ENCODE results near the gene PTPRK. TPM values are rescaled to one million over a fixed set of nuclear protein-coding genes. Genes with fewer than 3 reads are reported as not detected.
A peak's percentile ranks its signal among the peaks of the same experiment; 100 is the strongest.

PTPRK gene
- total and polyA plus RNA-seq, 9 of the 15 experiments (the other 6 are each of a cell fraction or from before 2014, with no cell fraction given): 0.04 to 0.51 TPM; not detected in 7

GRCh38 chr6:128127650-128128049 lies 392.7 kb downstream of the PTPRK start:
- no peak for FAIRE-seq

GRCh38 chr6:128124713-128125112 lies 395.7 kb downstream of the PTPRK start:
- FAIRE-seq (no peak), DNase-seq (ENCODE audit: extremely low read depth in 1 of 4, low spot score in 3 of 4) (no peak), ATAC-seq (no peak)
- H2AFZ ChIP-seq (ENCODE audit: low read depth, low read length): no peak overlapping the region
- no peaks in the 10 kb centered on the region; the same call in 1 of the 2 replicates for H3K9me3 ChIP-seq (replicated peaks; ENCODE audit: control insufficient read depth, insufficient read depth, low read depth, low read length)
- TF ChIP-seq TCF7 (IDR thresholded peaks at IDR 0.05; ENCODE audit: borderline replicate concordance): no peak
- TF ChIP-seq SMARCE1 (IDR thresholded peaks at IDR 0.05): no peak
- TF ChIP-seq ZNF449 (CRISPR knock-in tag; IDR thresholded peaks at IDR 0.05): no peak
- no peak for TF ChIP-seq ZNF23 (CRISPR knock-in tag; IDR thresholded peaks at IDR 0.05)
- no peak for TF ChIP-seq L3MBTL2 (IDR thresholded peaks at IDR 0.05)
- ChIA-PET POLR2A (interaction anchor here (0.7 kb wide), 1 partner anchor 10 kb away, joined by 3 read pairs; no protein-coding TSS in a partner anchor), CTCF (ENCODE audit: low intra/inter-chr PET ratio) (no interaction called here)
- H3K4me2 ChIP-seq (ENCODE audit: insufficient read depth, low read length): no peak overlapping the region
- 0% methylated on average over 1 of the region's 1 CpG for WGBS (ENCODE audit: insufficient coverage, low coverage, missing lambda C conversion rate)
- H3K36me3 ChIP-seq (ENCODE audit: control insufficient read depth, insufficient read depth, low read length): no peaks in the 10 kb centered on the region
- BruUV-seq (replicated peaks): no TSS peak
- in situ Hi-C loops (cut with MboI): no loop called here
- H3K4me3 ChIP-seq: no peak overlapping the region
- H3K27me3 ChIP-seq (ENCODE audit: control insufficient read depth in 2 of 2, insufficient read depth in 2 of 2, low read length in 2 of 2): no peaks in the 10 kb centered on the region
- H3K4me1 ChIP-seq (replicated peaks in 1 of 2; ENCODE audit: control insufficient read depth in 2 of 2, insufficient read depth in 2 of 2, low read length in 2 of 2): no peaks in the 10 kb centered on the region
- no peaks in the 10 kb centered on the region for H4K20me1 ChIP-seq (replicated peaks; ENCODE audit: control insufficient read depth, insufficient read depth, low read length)
- no peak overlapping the region for H3K27ac ChIP-seq (ENCODE audit: extremely low read depth, low read depth, low read length)
- no peak overlapping the region for H3K9ac ChIP-seq (ENCODE audit: insufficient read depth in 1 of 2, low read depth in 2 of 2, low read length in 2 of 2)
- intact Hi-C loops (cut with micrococcal nuclease): no loop called here
- no peaks in the 10 kb centered on the region for H3K9me1 ChIP-seq (ENCODE audit: control insufficient read depth, insufficient read depth, low read length)
- H3K79me2 ChIP-seq (ENCODE audit: control insufficient read depth, insufficient read depth, low read length): no peaks in the 10 kb centered on the region

More at GRCh38 chr6:128127650-128128049, 392.7 kb downstream of the PTPRK start:
- Histone ChIP-seq H3K9ac (ENCODE audit: insufficient read depth in 1 of 2, low read depth in 2 of 2, low read length in 2 of 2) (no peak overlapping the region), H3K4me1 (replicated peaks in 1 of 2; ENCODE audit: control insufficient read depth in 2 of 2, insufficient read depth in 2 of 2, low read length in 2 of 2) (no peaks in the 10 kb centered on the region), H3K4me2 (ENCODE audit: insufficient read depth, low read length) (no peak overlapping the region), H3K27me3 (ENCODE audit: control insufficient read depth in 2 of 2, insufficient read depth in 2 of 2, low read length in 2 of 2) (no peaks in the 10 kb centered on the region), H3K9me1 (ENCODE audit: control insufficient read depth, insufficient read depth, low read length) (no peaks in the 10 kb centered on the region), H3K36me3 (ENCODE audit: control insufficient read depth, insufficient read depth, low read length) (no peaks in the 10 kb centered on the region), H3K27ac (ENCODE audit: extremely low read depth, low read depth, low read length) (no peak overlapping the region), H3K9me3 (replicated peaks; ENCODE audit: control insufficient read depth, insufficient read depth, low read depth, low read length) (no peaks in the 10 kb centered on the region; the same call in 1 of the 2 replicates), H3K4me3 (no peak overlapping the region), H2AFZ (ENCODE audit: low read depth, low read length) (no peak overlapping the region), H4K20me1 (replicated peaks; ENCODE audit: control insufficient read depth, insufficient read depth, low read length) (no peaks in the 10 kb centered on the region), H3K79me2 (ENCODE audit: control insufficient read depth, insufficient read depth, low read length) (no peaks in the 10 kb centered on the region)
- no peak for ATAC-seq
- no TSS peak for BruUV-seq (replicated peaks)
- 0% methylated on average over 1 of the region's 1 CpG for WGBS (ENCODE audit: insufficient coverage, low coverage, missing lambda C conversion rate)
- TF ChIP-seq MLX (CRISPR knock-in tag; conservative IDR thresholded peaks at IDR 0.05): no peak
- TF ChIP-seq C11orf30 (IDR thresholded peaks at IDR 0.05; ENCODE audit: low read depth): 0 out of 2 replicates have a peak, but pooled peaks have one; percentile 12
- TF ChIP-seq MAFF (IDR thresholded peaks at IDR 0.05; ENCODE audit: low read length): 0 out of 2 replicates have a peak, but pooled peaks have one; percentile 9
- TF ChIP-seq ZNF316 (IDR thresholded peaks at IDR 0.05): peak; percentile 54; the same call in 1 of the 2 replicates
- TF ChIP-seq MAFG (tag; conservative IDR thresholded peaks at IDR 0.05): peak; percentile 52
- no peak for DNase-seq (ENCODE audit: extremely low read depth in 1 of 4, low spot score in 3 of 4)
- in situ Hi-C loops (cut with MboI): no loop called here
- ChIA-PET CTCF (ENCODE audit: low intra/inter-chr PET ratio) (no interaction called here), POLR2A (no interaction called here)
- intact Hi-C loops (cut with micrococcal nuclease): no loop called here

Measured in K562 (cell line).